Endometrium (tissue), 2 donors: ENCODE data around the gene UPF2.

ENCODE experiments used
- FAIRE-seq: peaks from 2 replicates; lab custom pipeline; 2012; peaks lifted over from hg19 to GRCh38; lab: Jason Lieb, UNC
- donor health status: control.
- donor health status: control.

Gene UPF2

DNA sequence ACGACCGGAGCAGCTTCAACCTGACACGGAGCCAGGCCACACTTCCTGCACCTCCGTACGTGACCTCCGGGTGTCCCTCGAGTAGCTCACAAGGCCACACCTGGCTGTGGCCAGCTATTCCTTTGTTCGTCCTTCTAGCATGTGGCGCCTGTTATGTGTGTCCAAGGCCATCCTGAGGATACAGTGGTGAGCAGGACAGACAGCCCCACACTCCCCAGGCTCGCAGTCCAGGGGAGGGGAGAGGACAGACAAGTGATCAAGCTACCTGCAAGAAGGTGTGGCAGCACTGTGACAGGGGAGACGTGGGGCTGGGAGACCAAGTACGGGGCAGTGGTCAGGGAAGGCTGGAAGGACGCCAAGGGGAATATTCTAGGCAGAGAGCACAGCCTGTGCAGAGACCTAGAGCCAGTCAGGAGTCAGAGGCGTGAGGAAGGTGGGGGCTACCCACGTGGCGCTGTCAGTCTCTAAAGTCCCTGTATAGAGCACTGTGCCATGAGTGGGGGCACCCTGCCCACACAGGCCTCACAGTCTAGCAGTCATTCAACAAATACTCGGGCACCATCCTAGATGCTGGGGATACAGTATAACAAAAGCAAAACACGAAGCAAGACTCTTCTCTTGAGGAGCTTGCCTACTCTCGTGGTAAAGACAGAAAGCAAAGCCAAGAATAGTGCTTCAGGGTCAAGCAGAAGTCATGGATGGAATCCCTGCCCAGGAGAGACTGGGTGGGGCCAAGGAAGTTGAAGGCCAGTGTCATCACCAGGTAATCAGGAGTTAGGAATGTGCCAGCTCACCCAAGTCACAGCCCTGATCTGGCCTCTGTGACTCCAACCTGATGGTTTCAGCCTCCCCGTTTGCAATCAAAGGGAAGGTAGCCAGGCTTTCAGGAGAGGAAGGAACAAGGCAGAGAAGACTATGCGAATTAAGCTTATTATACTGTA lies 160.9 kb downstream of the UPF2 start:
- FAIRE-seq, result no peak

DNA sequence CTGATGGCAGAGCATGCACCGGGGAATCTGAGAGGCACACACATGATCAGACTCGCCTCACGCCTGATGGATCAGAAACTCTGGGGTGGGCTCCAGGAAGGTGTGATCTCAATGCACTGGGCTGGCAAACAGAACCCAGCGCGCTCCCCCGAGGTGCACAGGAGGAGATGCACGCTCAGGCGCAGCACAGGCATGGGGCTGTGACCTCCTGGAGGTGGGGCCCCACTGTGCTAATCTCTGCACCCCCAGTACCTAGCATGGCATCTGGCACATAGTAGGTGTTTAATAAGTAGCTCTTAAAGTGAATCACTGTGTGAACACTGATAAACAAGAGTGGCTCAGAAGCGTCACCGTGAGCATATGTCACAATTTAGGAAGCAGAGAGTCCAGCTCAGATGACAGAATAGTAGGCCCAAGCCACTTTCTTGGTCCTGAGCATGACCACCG lies 161.6 kb downstream of the UPF2 start:
- no peak for FAIRE-seq

- FAIRE-seq, result no peak
Observed at GRCh38 chr10:11880151-11881029, 162.2 kb downstream of the UPF2 start.

GRCh38 chr10:11879387-11880094 lies 163.1 kb downstream of the UPF2 start:
- no peak for FAIRE-seq

DNA sequence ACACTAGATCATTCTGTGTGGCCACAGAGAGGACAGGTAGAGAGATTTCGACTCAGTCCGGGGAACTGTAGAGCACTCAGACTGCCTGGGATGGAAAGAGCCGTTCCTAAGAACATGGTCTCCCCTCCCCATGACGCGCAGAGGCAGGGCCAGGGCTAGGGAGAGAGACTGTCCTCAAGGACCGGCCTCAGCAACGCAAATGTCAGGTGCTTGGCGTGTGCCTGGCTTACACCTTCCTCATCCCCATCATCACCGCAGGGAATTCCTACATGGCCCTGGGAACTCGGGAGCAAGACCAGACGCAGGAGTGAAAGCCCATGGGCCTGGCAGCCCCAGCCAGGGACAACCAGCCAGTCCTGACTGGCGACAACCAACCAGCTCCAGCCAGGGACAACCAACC lies 163.8 kb downstream of the UPF2 start:
- FAIRE-seq, result no peak

GRCh38 chr10:11877591-11877905 lies 165.1 kb downstream of the UPF2 start:
- no peak for FAIRE-seq

DNA sequence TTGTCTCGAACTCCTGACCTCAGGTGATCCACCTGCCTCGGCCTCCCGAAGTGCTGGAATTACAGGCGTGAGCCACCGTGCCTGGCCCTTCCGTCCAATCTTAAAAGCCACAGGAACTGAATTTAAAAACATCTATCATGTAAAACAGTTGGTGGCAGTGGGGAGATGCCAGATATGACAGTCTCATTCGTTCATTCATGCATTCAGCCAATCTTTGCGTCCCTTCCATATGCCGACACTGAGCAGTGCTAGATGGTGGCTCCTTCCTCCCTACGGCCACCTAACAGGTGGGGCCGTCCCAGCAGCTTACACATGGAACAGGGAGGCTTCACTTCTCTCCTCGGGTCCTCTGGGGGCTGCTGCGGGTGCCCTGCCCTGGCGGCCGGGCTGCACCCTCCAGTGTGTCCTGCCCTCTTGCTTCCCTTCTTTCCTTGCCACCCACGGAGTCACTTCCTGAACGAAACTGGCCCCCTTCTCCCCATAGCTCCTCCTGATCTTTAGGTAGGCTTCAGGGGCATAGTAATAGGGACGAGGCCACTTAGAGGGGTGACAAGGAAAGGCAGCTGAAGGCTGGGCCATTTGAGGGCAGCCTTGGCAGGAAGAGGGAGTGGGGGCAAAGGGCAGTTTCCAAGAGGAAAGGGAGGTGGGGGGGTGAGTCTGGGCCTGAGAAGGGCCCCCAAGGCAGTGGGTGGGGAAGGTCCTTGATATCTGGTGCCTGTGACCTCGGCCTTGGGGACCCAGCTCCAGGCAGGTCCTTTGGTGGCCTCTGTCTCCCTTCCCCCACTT lies 165.6 kb downstream of the UPF2 start:
- no peak for FAIRE-seq

- FAIRE-seq, result no peak
Observed at GRCh38 chr10:11876324-11876723, 166.3 kb downstream of the UPF2 start.

- no peak for FAIRE-seq
Observed at GRCh38 chr10:11875494-11876281, 166.9 kb downstream of the UPF2 start.

GRCh38 chr10:11874568-11875493 lies 167.8 kb downstream of the UPF2 start:
- no peak for FAIRE-seq

DNA sequence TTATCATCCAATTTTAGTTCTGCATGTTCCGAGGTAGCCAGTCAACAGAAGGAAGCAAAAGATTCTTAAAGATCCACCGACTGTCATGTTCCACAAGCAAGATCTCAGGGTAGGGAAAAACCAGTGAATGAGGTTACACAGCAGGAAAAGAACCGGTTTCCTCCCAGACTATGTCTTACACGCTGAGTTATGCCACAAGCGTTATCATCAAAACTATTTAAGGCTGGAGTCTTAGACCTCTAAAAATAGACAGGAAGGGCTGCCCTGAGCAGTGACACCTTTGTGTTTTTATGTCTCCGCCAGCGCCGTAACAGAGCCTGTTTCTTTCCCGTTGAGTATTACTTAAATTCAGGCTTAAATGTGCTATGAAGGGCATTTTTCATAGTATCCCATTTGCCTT lies 171.1 kb downstream of the UPF2 start:
- FAIRE-seq, result no peak

DNA sequence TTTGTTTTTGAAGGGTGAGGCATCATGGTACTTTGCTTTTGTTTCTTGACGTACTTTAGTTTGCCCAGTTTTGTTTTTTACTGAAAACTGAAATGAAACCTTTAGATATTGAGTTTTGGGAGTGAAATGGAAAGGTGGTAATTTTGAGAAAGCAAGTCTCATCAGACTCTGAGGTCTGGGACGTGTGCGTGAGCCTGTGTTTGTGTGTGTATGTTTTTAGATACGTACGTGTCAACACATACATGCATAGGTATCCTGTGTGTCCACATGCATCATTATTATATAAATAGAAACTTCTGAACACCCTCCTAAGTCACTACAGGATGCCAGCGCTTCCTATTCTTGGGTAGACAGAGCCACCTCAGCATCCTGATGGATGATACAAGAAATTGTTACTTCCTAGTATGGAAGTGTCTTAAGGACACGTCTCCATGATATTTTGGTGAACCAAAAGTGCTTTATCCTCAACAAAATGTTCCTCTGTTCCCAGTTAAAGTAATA lies 171.7 kb downstream of the UPF2 start:
- no peak for FAIRE-seq

DNA sequence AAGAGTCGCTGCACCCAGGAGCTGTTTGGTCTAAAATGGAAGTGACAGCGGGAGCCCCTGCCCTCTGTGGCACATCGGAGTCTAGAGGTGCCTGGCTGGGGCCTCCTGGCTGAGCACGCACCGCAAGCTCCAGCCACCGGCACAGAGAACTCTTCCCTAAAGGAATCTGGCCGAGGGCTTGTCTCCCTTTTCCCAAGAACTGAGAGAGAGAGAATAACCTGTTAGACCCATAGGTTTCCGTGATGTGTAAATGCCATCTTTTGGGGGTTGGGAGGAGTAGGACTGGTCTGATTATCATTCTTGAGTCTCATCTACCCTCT lies 172.2 kb downstream of the UPF2 start:
- FAIRE-seq, result no peak
